HUDEP-2 (cell line): Measurements from ENCODE around the gene PRR19.

Experiments used
- DNase-seq, 76 experiments: peaks; one replicate each; lab custom pipeline; 2025; ENCODE audit not compliant: unreplicated experiment in 76 of 76; lab: John Stamatoyannopoulos, UW

PRR19 gene

GRCh38 chr19:42292963-42293362, 9.0 kb upstream of the PRR19 start:
- no peak for DNase-seq

DNA sequence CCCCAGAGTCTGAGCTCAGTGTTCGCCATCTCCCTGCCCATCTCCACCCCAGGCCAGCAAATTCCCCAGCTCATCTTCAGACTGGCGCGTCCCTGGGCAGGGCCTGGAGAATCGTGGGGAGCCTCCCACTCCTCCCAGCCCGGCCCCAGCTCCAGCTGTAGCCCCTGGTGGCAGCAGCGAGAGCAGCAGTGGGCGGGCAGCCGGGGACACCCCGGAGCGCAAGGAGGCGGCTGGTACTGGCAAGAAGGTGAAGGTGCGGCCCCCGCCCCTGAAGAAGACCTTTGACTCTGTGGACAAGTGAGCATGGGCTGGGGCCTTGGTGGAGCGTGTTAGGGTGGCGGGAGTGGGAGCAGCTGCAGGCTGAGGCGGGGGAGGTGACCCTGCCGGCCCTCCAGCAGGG, 8.4 kb upstream of the PRR19 start:
- DNase-seq = no peak

DNA sequence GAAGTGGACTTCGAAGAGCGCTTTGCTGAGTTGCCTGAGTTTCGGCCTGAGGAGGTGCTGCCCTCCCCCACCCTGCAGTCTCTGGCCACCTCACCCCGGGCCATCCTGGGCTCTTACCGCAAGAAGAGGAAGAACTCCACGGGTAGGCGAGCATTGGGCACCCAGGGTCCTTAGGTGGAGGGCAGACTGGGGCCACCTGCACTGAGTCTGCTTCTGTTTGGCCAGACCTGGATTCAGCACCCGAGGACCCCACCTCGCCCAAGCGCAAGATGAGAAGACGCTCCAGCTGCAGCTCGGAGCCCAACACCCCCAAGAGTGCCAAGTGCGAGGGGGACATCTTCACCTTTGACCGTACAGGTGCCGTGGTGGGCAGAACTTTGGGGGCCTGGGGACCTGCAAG, 8.0 kb upstream of the PRR19 start:
- DNase-seq = no peak

DNA sequence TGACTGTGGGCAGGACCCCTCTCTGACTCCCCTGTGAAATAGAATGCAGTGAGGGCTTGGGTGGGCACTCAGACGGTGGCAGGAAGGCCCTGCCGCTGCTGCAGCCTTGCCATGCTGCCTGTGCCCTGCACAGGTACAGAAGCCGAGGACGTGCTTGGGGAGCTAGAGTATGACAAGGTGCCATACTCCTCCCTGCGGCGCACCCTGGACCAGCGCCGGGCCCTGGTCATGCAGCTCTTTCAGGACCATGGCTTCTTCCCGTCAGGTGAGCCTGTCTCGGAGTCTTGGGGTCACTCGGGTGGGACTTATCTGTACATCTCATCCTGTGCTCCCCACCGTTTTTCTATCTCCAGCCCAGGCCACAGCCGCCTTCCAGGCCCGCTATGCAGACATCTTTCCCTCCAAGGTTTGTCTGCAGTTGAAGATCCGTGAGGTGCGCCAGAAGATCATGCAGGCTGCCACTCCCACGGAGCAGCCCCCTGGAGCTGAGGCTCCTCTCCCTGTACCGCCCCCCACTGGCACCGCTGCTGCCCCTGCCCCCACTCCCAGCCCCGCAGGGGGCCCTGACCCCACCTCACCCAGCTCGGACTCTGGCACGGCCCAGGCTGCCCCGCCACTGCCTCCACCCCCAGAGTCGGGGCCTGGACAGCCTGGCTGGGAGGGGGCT, 7.3 kb upstream of the PRR19 start:
- no peak for DNase-seq

DNA sequence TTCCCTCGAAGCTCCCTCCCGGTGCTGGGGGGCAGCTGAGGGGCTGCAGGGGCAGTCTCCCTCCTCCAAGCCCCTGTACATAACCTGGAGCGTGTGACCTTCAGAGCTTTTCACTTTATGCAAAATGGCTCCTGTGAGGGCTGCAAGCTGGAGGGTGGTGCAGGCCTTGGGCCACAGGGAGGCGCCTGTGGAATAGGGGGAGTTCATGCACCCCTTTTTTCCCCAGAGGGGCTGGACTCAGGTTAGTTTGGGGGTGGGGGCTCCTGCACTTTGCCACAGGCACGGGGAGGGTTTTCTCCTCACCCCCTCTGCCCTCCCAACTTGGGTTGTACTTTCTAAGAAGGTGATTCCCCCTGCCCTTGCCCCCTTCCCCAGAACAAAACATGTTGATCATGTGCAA, 6.6 kb upstream of the PRR19 start:
- no peak for DNase-seq

GRCh38 chr19:42295831-42296525, 6.0 kb upstream of the PRR19 start:
- peak in 72 of 76 experiments; percentile 24 to 96 (median 78) for DNase-seq

DNA sequence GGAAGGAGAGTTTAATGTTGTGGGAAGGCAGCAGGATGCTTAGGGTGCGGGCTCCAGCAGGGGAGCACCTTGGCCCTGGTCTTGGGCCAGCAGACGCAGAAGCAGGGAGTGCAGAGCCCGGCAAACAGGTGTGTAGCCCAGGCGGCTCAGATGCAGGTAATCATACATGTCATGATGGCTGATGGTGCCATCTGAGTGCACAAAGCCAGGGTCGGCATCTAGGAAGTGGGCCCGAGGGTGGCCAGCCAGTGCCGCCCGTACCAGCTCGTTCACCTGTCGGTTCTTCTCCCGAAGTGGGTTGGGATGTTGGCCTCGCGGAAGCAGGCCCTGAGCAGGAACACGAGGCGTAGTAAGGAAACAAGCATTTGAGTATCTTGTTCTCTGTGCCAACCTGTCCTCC, 4.9 kb upstream of the PRR19 start:
- no peak for DNase-seq

DNA sequence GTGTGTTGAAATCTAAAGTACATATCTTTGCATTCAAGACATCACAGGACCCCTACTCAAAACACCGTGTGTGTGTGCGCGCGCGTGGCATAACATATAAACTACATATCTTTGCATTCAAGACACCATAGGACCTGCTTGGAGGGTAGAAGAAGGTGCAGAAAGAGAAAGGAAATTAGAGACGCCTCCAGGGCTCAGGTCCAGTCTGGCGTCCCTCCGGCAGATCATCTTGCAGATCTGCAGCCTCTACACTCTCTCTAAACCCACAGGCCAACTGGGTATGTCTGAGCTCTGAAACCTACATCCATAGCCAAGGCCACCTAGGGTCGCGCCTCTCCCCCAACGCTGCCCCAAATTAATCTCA, 1.2 kb downstream of the PRR19 start:
- DNase-seq = peak in 2 of 76 experiments; percentile 66 to 74

GRCh38 chr19:42303876-42304275, 1.9 kb downstream of the PRR19 start:
- DNase-seq = no peak

DNA sequence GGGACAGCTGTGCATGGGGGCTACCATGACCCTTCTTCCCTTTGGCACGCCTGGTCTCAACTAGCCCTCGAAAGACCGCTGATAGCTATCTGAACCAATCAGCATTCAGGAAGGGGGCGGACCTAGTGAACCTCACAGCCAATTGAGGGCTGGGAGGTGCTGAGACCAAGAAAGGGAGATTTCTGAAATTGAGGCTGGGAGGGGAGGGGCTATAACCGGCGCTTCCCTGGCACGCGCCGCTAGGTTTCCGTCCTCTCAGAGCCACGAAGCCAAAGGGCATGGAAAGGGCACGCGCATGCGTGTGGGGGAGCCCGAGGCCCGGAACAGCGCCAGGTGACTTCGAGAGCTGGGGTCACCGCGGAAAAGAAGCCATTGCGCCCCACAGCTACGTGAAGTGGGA, 4.7 kb downstream of the PRR19 start:
- no peak for DNase-seq

- DNase-seq = no peak
Measured at GRCh38 chr19:42309686-42310085, 7.8 kb downstream of the PRR19 start.

DNA sequence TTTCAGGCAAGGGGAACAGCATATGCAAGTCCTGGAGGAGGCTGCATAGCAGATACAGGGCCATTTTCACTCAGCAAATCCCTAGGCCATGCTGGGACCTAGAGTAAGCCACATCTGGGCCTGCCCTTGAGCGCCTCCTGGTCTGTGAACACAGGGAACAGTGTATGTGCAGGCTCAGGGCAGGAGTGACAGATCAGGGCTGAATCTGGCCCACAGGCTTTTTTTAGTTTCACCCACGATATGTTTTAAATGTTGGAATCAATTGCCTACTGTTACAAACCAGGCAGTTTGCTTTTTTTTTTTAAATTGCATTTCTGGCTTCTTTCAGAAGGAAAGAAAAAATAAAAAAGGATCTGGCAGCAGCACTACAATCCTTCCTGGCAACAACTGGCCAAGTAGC, 9.7 kb downstream of the PRR19 start:
- peak in 24 of 76 experiments; percentile 9 to 42 (median 21) for DNase-seq

GRCh38 chr19:42312370-42312769, 10.4 kb downstream of the PRR19 start:
- DNase-seq = no peak

DNA sequence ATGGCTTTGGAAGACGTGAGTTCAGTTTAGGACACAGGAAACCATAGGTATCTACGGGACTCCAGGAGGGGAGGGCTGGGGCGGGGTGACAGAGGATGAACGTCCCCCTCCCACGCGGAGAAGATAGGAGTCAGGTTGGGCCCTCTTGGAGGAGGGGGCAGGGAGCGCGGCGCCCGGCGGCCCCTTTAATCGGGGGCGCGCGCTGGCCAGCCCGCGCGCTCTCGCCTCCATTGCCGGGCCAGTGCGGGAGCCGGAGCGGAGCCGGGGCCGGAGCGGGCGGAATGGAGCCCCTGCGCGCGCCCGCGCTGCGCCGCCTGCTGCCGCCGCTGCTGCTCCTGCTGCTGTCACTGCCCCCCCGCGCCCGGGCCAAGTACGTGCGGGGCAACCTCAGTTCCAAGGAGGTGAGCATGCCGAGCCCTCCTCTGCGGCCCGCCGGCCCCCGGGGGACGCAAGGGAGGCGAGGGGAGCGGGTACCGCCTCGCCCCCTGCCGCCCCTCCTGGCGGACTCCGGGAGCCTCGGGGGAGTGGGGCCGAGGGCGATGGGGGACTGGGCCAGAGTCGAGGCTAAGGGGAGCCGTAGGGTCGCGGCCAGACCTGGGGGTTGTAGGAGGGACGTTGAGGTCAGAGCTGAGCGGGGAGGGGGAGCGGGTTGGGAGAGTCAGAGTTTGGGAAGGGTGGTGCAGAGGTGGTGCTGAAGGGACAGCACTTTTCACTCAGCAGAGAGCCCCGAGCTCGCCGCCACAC, 11.3 kb downstream of the PRR19 start, which contains the start of gene TMEM145:
Gene TMEM145 (plus strand): TSS at position 214 of the 744 bp plus-strand sequence. CDS start 68 bp downstream, at position 282.
- peak in 27 of 76 experiments; percentile 7 to 56 (median 24) for DNase-seq

- DNase-seq = no peak
Measured at GRCh38 chr19:42313840-42314755, 12.2 kb downstream of the PRR19 start.

DNA sequence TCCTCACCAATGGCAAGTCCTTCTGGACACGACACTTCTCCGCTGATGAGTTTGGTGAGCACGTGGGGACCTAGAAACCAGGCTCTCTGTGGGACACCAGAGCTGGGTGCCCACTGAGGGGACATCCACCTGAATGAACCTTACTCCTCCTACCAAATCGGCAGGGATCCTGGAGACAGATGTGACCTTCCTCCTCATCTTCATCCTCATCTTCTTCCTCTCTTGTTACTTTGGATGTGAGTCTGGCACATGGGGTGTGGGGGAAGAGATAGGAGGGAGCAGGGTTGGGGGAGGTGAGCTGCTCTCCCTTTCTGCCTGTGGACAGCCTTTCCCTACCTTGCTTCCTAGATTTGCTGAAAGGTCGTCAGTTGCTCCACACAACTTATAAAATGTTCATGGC, 13.1 kb downstream of the PRR19 start:
- no peak for DNase-seq

DNA sequence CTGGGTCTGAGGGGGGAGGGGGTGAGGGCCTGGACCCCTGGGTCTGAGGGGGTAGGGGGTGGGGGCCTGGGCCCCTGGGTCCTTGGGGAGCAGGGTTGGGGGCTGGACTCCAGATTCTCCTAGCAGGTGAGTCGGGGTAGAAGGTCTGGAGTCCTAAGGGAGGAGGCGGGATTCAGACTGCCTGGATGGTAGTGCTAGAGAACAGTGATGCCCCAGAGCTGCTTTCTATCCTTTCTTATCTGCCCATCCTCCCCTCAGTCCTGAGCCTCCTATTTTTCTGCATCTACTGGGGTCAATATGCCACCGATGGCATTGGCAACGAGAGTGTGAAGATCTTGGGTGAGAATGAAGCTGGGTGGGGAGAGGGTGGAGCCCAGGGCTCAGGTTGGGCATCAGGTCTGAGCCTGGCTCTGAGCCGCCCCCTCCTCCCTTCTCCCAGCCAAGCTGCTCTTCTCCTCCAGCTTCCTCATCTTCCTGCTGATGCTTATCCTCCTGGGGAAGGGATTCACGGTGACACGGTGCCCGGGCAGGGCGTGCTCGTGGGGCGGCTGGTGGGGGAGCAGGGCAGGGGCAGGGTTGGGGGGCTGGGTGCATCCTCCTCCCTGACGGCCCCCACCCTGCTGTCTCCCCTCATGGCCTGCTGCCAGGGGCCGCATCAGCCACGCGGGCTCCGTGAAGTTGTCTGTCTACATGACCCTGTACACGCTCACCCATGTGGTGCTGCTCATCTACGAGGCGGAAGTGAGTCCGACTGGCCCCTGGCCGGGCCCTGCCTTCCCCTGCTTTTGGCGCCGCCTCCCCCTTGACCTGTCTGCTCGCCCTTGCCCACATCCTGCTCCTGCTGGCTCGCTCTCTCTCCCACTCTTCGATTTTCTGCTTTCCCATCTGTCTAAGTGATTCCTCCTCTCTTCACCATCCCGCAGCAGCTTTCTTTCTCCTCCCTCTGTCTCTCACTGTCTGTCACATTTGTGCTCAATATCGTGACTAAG, 14.6 kb downstream of the PRR19 start:
- DNase-seq = peak in 5 of 76 experiments; percentile 9 to 18 (median 15)

- DNase-seq = no peak
Measured at GRCh38 chr19:42317535-42317934, 15.6 kb downstream of the PRR19 start.

- no peak for DNase-seq
Measured at GRCh38 chr19:42322305-42322704, 20.4 kb downstream of the PRR19 start.
